ENCODE results near the gene DDX4.

DDX4 gene

GRCh38 chr5:55851675-55851979 lies 113.8 kb downstream of the DDX4 start:
- DNase-seq (ENCODE audit: extremely low spot score) = no peak
- POLR2A ChIA-PET = no interaction called here
- CTCF ChIA-PET = no interaction called here
- TF ChIP-seq, protein P1, sequence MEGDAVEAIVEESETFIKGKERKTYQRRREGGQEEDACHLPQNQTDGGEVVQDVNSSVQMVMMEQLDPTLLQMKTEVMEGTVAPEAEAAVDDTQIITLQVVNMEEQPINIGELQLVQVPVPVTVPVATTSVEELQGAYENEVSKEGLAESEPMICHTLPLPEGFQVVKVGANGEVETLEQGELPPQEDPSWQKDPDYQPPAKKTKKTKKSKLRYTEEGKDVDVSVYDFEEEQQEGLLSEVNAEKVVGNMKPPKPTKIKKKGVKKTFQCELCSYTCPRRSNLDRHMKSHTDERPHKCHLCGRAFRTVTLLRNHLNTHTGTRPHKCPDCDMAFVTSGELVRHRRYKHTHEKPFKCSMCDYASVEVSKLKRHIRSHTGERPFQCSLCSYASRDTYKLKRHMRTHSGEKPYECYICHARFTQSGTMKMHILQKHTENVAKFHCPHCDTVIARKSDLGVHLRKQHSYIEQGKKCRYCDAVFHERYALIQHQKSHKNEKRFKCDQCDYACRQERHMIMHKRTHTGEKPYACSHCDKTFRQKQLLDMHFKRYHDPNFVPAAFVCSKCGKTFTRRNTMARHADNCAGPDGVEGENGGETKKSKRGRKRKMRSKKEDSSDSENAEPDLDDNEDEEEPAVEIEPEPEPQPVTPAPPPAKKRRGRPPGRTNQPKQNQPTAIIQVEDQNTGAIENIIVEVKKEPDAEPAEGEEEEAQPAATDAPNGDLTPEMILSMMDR (IDR thresholded peaks at IDR 0.05; ENCODE audit: control extremely low read depth, extremely low read depth, low read depth, missing control alignments) = no peak

DNA sequence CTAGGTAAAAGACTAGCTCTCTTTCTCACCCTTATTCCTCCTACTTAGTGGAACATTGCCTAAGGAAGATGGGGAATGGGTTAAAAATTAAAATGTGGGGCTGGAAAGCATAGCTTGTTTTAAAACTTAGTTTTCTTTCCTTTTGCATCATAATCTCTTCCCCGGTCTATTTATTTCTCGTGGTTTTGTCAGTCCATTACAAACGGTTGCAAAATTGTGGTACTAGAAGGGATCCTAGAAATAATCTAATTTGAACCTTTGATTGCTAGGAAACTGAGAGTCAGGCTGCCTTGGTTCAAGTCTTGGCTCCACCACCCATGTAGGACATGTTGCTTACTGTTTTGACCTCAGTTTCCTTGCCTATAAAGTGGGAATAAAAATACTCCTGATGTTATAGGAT lies 114.6 kb downstream of the DDX4 start:
- TF ChIP-seq, protein P1 (IDR thresholded peaks at IDR 0.05; ENCODE audit: control extremely low read depth, extremely low read depth, low read depth, missing control alignments) = no peak
- ChIA-PET CTCF (no interaction called here), POLR2A (no interaction called here)
- DNase-seq (ENCODE audit: extremely low spot score) = no peak

GRCh38 chr5:55853041-55853670 lies 115.3 kb downstream of the DDX4 start:
- no peak for DNase-seq (ENCODE audit: extremely low spot score)
- ChIA-PET POLR2A (no interaction called here), CTCF (no interaction called here)
- TF ChIP-seq, protein P1 (IDR thresholded peaks at IDR 0.05; ENCODE audit: control extremely low read depth, extremely low read depth, low read depth, missing control alignments) = no peak

DNA sequence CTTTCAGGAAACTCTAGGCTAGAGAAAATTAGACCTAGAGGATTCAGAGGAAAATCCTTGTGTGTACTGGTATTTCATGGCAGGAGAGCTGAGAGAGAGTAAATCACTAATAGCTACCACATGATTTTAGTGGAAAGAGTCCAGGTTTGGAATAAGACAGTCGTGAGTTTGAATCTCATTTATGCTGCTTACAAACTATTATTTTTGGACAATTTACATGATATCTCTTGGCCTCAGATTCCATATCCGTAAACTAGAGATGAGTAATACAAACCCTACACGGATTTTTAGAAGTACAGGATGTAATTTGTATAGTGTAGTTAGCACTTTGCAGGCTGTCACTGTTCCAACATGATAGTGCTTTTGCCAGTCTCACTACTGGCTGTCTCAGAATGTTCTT lies 116.0 kb downstream of the DDX4 start:
- ChIA-PET CTCF (interaction anchor here (1.4 kb wide), 1 partner anchor 12 kb away, joined by 3 read pairs; no protein-coding TSS in a partner anchor), POLR2A (no interaction called here)
- no peak for DNase-seq (ENCODE audit: extremely low spot score)
- TF ChIP-seq, protein P1 (IDR thresholded peaks at IDR 0.05; ENCODE audit: control extremely low read depth, extremely low read depth, low read depth, missing control alignments) = no peak

DNA sequence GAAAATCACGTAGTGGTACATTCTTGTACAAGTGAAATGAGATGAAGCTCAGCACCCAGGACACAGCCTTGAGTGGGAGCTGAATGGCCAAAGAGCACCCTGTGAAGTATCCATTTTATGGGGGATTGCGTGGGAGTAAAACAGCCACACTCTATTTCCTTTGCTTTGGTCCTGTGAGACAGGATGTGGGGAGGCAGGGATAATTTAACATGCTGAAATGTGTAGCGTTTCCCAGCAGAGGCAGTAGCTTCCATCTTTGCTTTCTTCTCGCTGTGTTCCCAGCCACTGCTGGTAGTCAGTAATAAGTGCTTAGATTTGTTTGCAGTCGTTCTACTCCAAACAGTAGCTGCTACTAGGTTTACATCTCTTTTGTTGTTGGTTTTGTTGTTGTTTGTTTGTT lies 117.6 kb downstream of the DDX4 start:
- POLR2A ChIA-PET = no interaction called here
- no peak for DNase-seq (ENCODE audit: extremely low spot score)

DNA sequence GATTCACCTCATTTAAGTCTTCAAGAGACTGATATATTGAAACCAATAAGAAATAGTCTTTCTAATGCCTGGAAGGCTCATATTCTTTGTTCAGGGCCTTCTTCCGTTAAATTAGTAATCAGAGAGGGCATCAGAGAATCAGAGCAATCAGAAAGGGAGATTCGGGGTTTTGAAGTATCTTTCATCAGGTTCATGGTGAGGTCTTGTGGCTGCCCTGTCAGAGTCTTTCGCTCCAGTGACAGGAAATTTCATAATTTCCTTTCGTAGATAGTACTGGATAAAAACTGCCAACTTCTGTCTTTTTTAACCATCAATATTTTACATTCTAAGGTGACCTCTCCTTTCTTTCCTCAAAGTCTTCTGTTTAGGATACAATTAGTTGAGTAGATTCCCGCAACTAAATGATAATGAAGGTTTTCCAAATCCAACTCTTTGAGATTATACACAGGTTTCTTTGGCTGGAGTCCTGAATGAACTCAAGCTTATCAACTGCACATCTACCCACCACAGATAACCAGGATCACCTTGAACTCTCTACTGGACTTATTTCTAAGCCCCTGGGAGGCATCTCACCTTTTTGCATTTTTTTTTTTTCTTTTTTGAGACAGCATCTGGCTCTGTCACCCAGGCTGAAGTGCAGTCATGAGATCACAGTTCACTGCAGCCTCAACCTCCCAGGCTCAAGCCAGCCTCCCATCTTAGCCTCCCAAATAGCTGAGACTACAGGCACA lies 118.8 kb downstream of the DDX4 start:
- CTCF ChIA-PET = no interaction called here
- TF ChIP-seq, protein P1 (IDR thresholded peaks at IDR 0.05; ENCODE audit: control extremely low read depth, extremely low read depth, low read depth, missing control alignments) = no peak
- POLR2A ChIA-PET = no interaction called here
- DNase-seq (ENCODE audit: extremely low spot score) = no peak

More for the DNA sequence above, 117.6 kb downstream of the DDX4 start:
- CTCF ChIA-PET = no interaction called here
- TF ChIP-seq, protein P1 (IDR thresholded peaks at IDR 0.05; ENCODE audit: control extremely low read depth, extremely low read depth, low read depth, missing control alignments) = no peak
